ENCODE results near the gene SEMA3G.
A peak's percentile ranks its signal among the peaks of the same experiment; 100 is the strongest.

SEMA3G gene

DNA sequence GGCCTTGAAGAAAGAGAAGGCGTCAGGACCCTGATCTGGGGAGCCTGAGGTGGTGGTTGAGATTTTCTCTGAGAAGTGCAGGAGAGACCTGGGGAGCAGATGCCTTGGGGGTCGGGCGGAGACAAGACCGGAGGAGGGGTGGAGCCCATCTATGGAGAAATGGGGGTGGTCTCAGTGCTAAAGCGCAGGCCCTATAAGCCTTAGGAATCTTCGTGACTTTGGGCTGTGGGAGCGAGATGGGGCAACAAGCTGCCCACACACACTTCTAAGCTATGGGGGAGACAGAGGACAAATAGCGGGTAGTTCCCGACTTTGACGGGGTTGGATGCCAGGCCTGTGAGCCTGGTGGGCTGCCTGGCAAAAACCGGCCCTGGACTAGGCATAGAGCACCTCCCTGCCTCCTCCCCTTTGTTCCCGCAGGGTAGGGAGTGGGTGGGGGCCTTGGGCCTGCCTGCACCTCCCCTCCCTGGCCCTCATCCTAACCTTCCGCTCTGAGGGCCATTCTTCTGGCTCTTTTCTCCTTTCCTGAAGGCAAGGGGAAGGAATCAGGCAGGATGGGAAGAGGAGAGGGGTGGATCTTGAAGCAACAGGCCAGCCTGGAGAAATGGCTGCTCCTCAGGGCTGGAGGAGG, 11.4 kb upstream of the SEMA3G start:
- DNase-seq (ENCODE audit: low read depth) = no peak

DNA sequence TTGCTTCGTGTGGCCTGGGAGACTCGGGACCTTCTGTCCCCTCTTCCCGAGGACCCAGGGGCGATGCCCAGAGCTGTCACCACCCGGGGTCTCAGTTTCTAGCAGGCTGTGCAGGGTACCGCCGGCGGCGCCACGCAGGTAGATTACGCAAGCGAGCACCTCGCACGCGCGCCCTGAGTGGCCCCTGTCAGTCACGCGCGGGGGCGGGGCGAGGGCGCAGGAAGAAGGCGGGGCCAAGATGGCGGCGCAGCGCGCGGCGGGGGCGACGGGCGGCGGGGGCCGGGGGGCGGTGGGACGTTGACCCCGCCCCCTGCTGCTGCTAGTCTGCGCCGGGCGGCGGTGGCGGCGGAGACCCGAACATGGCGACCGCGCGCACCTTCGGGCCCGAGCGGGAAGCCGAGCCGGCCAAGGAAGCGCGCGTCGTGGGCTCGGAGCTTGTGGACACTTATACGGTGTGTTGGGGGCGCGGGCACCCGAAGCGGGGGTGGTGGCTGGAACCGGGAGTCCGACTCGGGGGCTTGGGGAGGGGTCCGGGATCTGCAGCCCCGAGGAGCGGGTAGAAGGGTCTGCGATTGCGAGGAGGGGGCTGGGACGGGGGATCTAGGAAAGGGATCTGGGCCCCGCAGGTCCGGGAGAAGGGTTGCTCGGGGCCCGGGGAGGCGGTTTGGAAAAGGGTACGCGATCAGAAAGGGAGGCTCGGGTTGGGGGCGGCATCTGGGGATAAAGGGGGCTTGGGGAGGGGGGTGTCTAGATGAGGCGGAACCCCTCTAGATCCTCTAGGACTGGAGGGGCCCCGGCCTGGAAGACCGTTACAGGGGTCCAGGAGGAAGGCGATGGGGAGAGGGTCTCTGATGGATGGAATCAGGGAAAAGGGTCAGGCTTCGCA, 10.6 kb upstream of the SEMA3G start, which contains the start of gene NISCH:
Gene NISCH (plus strand): TSS at position 322 of the 886 bp plus-strand sequence. CDS start 38 bp downstream, at position 360.
- H3K4me3 ChIP-seq (ENCODE audit: low read length) = peak within 1 kb of the TSS; percentile 79
- DNase-seq (ENCODE audit: low read depth) = peak; percentile 82
- TF ChIP-seq, protein P1, sequence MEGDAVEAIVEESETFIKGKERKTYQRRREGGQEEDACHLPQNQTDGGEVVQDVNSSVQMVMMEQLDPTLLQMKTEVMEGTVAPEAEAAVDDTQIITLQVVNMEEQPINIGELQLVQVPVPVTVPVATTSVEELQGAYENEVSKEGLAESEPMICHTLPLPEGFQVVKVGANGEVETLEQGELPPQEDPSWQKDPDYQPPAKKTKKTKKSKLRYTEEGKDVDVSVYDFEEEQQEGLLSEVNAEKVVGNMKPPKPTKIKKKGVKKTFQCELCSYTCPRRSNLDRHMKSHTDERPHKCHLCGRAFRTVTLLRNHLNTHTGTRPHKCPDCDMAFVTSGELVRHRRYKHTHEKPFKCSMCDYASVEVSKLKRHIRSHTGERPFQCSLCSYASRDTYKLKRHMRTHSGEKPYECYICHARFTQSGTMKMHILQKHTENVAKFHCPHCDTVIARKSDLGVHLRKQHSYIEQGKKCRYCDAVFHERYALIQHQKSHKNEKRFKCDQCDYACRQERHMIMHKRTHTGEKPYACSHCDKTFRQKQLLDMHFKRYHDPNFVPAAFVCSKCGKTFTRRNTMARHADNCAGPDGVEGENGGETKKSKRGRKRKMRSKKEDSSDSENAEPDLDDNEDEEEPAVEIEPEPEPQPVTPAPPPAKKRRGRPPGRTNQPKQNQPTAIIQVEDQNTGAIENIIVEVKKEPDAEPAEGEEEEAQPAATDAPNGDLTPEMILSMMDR (IDR thresholded peaks at IDR 0.05; ENCODE audit: insufficient read depth, low read depth, low read length, missing control alignments) = no peak

More for the DNA sequence above, 11.4 kb upstream of the SEMA3G start:
- peak overlapping the region; percentile 79 for H3K4me3 ChIP-seq (ENCODE audit: low read length)
- TF ChIP-seq, protein P1 (IDR thresholded peaks at IDR 0.05; ENCODE audit: insufficient read depth, low read depth, low read length, missing control alignments) = no peak

DNA sequence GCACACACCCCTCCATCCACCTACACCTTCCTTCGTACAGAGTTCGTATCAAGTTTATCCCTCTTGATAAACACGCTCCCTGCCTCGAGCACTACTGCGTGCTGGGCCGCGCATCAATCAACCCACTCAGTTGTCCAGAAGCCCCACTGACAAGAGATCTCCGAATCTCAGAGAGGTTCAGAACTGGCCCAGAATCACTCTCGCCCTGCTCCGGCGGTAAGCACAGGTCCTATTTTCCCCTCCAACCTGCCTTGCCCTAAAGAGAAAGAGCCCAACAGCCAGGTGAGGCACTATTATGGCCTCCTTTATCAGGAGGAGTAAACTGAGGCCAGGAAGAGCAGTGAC, 10.0 kb upstream of the SEMA3G start:
- H3K4me3 ChIP-seq (ENCODE audit: low read length) = peak overlapping the region; percentile 79
- TF ChIP-seq, protein P1 (IDR thresholded peaks at IDR 0.05; ENCODE audit: insufficient read depth, low read depth, low read length, missing control alignments) = no peak
- DNase-seq (ENCODE audit: low read depth) = no peak

DNA sequence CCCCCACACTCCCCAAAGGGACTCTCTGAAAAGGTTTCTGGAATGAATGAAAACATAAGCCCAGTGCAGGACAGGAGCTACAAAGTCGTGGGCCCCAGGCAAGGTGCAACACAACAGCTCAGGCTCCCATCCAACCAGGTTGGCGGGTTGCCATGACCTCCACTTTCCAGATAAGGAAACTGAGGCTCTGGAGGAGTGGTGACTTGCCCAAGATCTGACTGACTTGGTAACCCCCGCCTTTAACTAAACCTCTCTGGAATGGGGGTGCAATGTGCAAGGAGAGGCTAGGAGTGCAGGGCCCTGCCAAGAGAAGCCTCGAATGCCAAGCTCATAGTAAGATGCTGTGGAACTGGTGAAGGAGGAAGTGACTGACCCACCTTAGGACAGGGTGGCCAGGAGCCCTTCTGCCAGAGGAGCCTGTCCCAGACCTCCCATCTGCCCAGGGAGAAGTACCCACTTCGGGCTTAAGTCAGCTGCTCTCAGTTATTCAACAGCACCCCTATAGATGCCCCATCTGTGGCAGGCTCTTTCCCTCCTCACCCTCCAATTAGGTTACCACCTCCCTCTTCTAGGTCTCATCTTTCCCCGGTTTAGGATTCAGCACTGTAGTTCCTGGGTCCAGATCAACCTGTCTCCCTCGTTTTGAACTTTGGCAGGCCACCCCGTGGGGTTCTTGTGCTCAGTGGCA, 9.5 kb upstream of the SEMA3G start:
- TF ChIP-seq, protein P1 (IDR thresholded peaks at IDR 0.05; ENCODE audit: insufficient read depth, low read depth, low read length, missing control alignments) = no peak
- no peak overlapping the region for H3K4me3 ChIP-seq (ENCODE audit: low read length)

DNA sequence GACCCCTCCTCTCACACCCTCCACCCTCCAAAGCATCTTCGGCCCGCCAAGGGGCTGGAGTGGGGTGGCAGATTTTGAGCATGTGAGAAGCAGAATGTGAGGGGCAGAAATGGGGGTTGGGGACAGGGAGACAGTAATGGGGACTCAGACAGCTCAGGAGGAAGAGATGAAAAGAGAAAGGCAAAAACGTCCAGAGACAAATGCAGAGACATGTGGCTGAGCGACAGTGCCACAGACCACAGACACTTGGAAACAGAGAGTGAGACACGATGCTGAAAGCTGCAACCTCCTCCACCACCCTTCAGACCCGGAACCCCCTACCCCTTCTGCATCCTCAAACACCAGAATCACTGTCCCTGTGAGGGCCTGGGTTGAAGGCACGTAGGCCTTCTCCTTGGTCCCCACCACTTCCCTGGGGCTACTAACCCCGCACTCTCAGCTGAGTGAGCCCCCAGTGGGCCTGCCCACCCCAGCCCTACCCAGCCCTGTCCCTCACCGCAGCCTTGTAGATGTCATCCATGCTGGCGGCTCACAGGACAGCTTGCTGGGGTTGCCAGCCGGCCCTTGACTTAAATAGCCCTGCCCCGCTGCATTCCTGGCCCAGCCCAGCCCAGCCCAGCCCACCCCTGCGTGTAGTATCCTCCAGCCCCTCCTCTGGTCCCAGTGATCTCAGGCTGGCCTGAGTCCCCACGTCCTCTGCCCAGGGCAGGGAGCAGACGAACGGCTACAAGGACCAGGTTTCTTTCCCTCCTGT, 8.8 kb upstream of the SEMA3G start, which contains the start of gene TNNC1:
Gene TNNC1 (minus strand): TSS at position 546 of the 754 bp plus-strand sequence. CDS start 26 bp downstream, at position 520.
- no peak for DNase-seq (ENCODE audit: low read depth)
- TF ChIP-seq, protein P1 (IDR thresholded peaks at IDR 0.05; ENCODE audit: insufficient read depth, low read depth, low read length, missing control alignments) = no peak
- H3K4me3 ChIP-seq (ENCODE audit: low read length) = peak within 1 kb of the TSS; percentile 79

More for the DNA sequence above, 9.5 kb upstream of the SEMA3G start:
- DNase-seq (ENCODE audit: low read depth) = no peak

DNA sequence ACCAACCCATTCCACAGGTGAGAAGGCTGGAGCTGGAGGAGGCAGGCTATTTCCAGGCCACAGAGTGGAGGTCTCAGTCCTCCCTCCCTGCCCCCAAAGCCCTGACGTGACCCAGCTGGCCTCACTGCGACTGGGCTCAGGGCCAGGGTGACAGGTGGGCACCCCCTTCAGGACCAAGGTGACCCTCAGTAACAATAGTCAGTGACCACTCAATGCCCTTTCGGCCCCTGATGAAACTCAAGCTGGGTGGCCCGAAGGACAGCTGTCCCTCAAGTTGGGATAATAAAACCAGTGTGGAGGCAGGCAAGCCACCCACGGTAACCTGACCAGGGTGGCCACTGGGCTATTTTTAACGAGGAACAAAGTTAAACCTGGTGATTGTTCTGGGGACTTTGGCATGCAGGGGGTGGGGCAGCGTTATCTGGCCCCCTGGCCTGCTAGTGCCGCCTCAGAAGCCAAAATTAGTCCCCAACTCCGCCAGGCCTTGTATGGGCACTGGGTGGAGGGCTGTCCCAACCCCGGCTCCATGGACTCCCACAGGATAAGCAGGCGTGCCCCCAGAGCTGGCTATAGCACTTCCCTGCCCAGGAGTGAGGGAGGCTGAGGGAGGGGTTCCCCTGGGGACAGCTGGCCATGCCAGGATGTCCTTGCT, 7.8 kb upstream of the SEMA3G start:
- TF ChIP-seq, protein P1 (IDR thresholded peaks at IDR 0.05; ENCODE audit: insufficient read depth, low read depth, low read length, missing control alignments) = no peak
- DNase-seq (ENCODE audit: low read depth) = no peak
- no peak overlapping the region for H3K4me3 ChIP-seq (ENCODE audit: low read length)
